ENCODE measurements around the gene XCR1. TPM values are rescaled to one million over a fixed set of nuclear protein-coding genes. Genes with fewer than 3 reads are reported as not detected.
A peak's percentile ranks its signal among the peaks of the same experiment; 100 is the strongest.

Gene XCR1
- total and polyA plus RNA-seq, 2 donors, result 4.2 to 5.7 TPM

- no peak for DNase-seq (ENCODE audit: low read depth in 6 of 9, low spot score in 9 of 9)
- H3K27ac ChIP-seq (ENCODE audit: low read depth in 1 of 2, low read length in 1 of 2), result no peak overlapping the region
- WGBS, result 96% methylated on average over 13 of the region's 13 CpGs
Observed at GRCh38 chr3:45985532-45986302, 41.6 kb downstream of the XCR1 start.

GRCh38 chr3:45984331-45985312 is 42.7 kb downstream of the XCR1 start:
- WGBS, result 96% methylated on average over 8 of the region's 8 CpGs
- no peaks in the 10 kb centered on the region for H3K27me3 ChIP-seq (ENCODE audit: control insufficient read depth in 2 of 2, insufficient read depth in 1 of 2, low read length in 1 of 2)
- no peaks in the 10 kb centered on the region for H3K9me3 ChIP-seq (ENCODE audit: control insufficient read depth in 2 of 2, insufficient read depth in 1 of 2, low read length in 1 of 2)
- no peak overlapping the region for H3K27ac ChIP-seq (ENCODE audit: low read depth in 1 of 2, low read length in 1 of 2)
- DNase-seq (ENCODE audit: low read depth in 6 of 9, low spot score in 9 of 9), result no peak
- H3K36me3 ChIP-seq (ENCODE audit: control insufficient read depth in 2 of 2, insufficient read depth in 2 of 2, low read length in 1 of 2), result peaks cover 51 to 74% of the 10 kb centered on the region in 2 donors
- H3K4me1 ChIP-seq (ENCODE audit: control insufficient read depth in 2 of 2, insufficient read depth in 2 of 2, low read length in 2 of 2), result peaks cover 15 to 88% of the 10 kb centered on the region in 2 donors
- H3K4me3 ChIP-seq (ENCODE audit: low read length in 2 of 2), result no peak overlapping the region

More at GRCh38 chr3:45985532-45986302, 41.6 kb downstream of the XCR1 start:
- H3K4me1 ChIP-seq (ENCODE audit: control insufficient read depth in 2 of 2, insufficient read depth in 2 of 2, low read length in 2 of 2), result peaks cover 14 to 86% of the 10 kb centered on the region in 2 donors
- peaks cover 52 to 70% of the 10 kb centered on the region in 2 donors for H3K36me3 ChIP-seq (ENCODE audit: control insufficient read depth in 2 of 2, insufficient read depth in 2 of 2, low read length in 1 of 2)
- no peak overlapping the region for H3K4me3 ChIP-seq (ENCODE audit: low read length in 2 of 2)
- no peaks in the 10 kb centered on the region for H3K9me3 ChIP-seq (ENCODE audit: control insufficient read depth in 2 of 2, insufficient read depth in 1 of 2, low read length in 1 of 2)
- no peaks in the 10 kb centered on the region for H3K27me3 ChIP-seq (ENCODE audit: control insufficient read depth in 2 of 2, insufficient read depth in 1 of 2, low read length in 1 of 2)

GRCh38 chr3:45983770-45984169 is 43.5 kb downstream of the XCR1 start:
- DNase-seq (ENCODE audit: low read depth in 6 of 9, low spot score in 9 of 9), result no peak
- Histone ChIP-seq H3K4me1 (ENCODE audit: control insufficient read depth in 2 of 2, insufficient read depth in 2 of 2, low read length in 2 of 2) (peaks cover 23 to 87% of the 10 kb centered on the region in 2 donors), H3K27me3 (ENCODE audit: control insufficient read depth in 2 of 2, insufficient read depth in 1 of 2, low read length in 1 of 2) (no peaks in the 10 kb centered on the region), H3K27ac (ENCODE audit: low read depth in 1 of 2, low read length in 1 of 2) (no peak overlapping the region), H3K4me3 (ENCODE audit: low read length in 2 of 2) (no peak overlapping the region), H3K36me3 (ENCODE audit: control insufficient read depth in 2 of 2, insufficient read depth in 2 of 2, low read length in 1 of 2) (peaks cover 49 to 73% of the 10 kb centered on the region in 2 donors), H3K9me3 (ENCODE audit: control insufficient read depth in 2 of 2, insufficient read depth in 1 of 2, low read length in 1 of 2) (no peaks in the 10 kb centered on the region)
- WGBS, result 97% methylated on average over 3 of the region's 3 CpGs

- Histone ChIP-seq H3K27ac (ENCODE audit: low read depth in 1 of 2, low read length in 1 of 2) (peak overlapping the region in 1 of 2 donors; percentile 39), H3K9me3 (ENCODE audit: control insufficient read depth in 2 of 2, insufficient read depth in 1 of 2, low read length in 1 of 2) (no peaks in the 10 kb centered on the region), H3K36me3 (ENCODE audit: control insufficient read depth in 2 of 2, insufficient read depth in 2 of 2, low read length in 1 of 2) (peaks cover 45 to 71% of the 10 kb centered on the region in 2 donors), H3K4me1 (ENCODE audit: control insufficient read depth in 2 of 2, insufficient read depth in 2 of 2, low read length in 2 of 2) (peaks cover 40 to 88% of the 10 kb centered on the region in 2 donors), H3K4me3 (ENCODE audit: low read length in 2 of 2) (no peak overlapping the region), H3K27me3 (ENCODE audit: control insufficient read depth in 2 of 2, insufficient read depth in 1 of 2, low read length in 1 of 2) (no peaks in the 10 kb centered on the region)
- 91% methylated on average over 2 of the region's 2 CpGs for WGBS
- DNase-seq (ENCODE audit: low read depth in 6 of 9, low spot score in 9 of 9), result no peak
Observed at GRCh38 chr3:45981346-45982074, 45.8 kb downstream of the XCR1 start.

- H3K36me3 ChIP-seq (ENCODE audit: control insufficient read depth in 2 of 2, insufficient read depth in 2 of 2, low read length in 1 of 2), result peaks cover 43 to 75% of the 10 kb centered on the region in 2 donors
- WGBS, result 97% methylated on average over 2 of the region's 2 CpGs
- peaks cover 47 to 89% of the 10 kb centered on the region in 2 donors for H3K4me1 ChIP-seq (ENCODE audit: control insufficient read depth in 2 of 2, insufficient read depth in 2 of 2, low read length in 2 of 2)
- no peak overlapping the region for H3K4me3 ChIP-seq (ENCODE audit: low read length in 2 of 2)
- no peaks in the 10 kb centered on the region for H3K9me3 ChIP-seq (ENCODE audit: control insufficient read depth in 2 of 2, insufficient read depth in 1 of 2, low read length in 1 of 2)
- no peak overlapping the region for H3K27ac ChIP-seq (ENCODE audit: low read depth in 1 of 2, low read length in 1 of 2)
- H3K27me3 ChIP-seq (ENCODE audit: control insufficient read depth in 2 of 2, insufficient read depth in 1 of 2, low read length in 1 of 2), result no peaks in the 10 kb centered on the region
- DNase-seq (ENCODE audit: low read depth in 6 of 9, low spot score in 9 of 9), result no peak
Observed at GRCh38 chr3:45980819-45981218, 46.5 kb downstream of the XCR1 start.

- Histone ChIP-seq H3K36me3 (ENCODE audit: control insufficient read depth in 2 of 2, insufficient read depth in 2 of 2, low read length in 1 of 2) (peaks cover 43 to 75% of the 10 kb centered on the region in 2 donors), H3K4me1 (ENCODE audit: control insufficient read depth in 2 of 2, insufficient read depth in 2 of 2, low read length in 2 of 2) (peaks cover 52 to 89% of the 10 kb centered on the region in 2 donors), H3K4me3 (ENCODE audit: low read length in 2 of 2) (no peak overlapping the region), H3K27me3 (ENCODE audit: control insufficient read depth in 2 of 2, insufficient read depth in 1 of 2, low read length in 1 of 2) (no peaks in the 10 kb centered on the region), H3K9me3 (ENCODE audit: control insufficient read depth in 2 of 2, insufficient read depth in 1 of 2, low read length in 1 of 2) (no peaks in the 10 kb centered on the region), H3K27ac (ENCODE audit: low read depth in 1 of 2, low read length in 1 of 2) (no peak overlapping the region)
- DNase-seq (ENCODE audit: low read depth in 6 of 9, low spot score in 9 of 9), result no peak
- 91% methylated on average over 7 of the region's 7 CpGs for WGBS
Observed at GRCh38 chr3:45980229-45980813, 47.0 kb downstream of the XCR1 start.

- peak in 1 of 9 donors; percentile 61 for DNase-seq (ENCODE audit: low read depth in 6 of 9, low spot score in 9 of 9)
- peaks cover 43 to 78% of the 10 kb centered on the region in 2 donors for H3K36me3 ChIP-seq (ENCODE audit: control insufficient read depth in 2 of 2, insufficient read depth in 2 of 2, low read length in 1 of 2)
- no peaks in the 10 kb centered on the region for H3K27me3 ChIP-seq (ENCODE audit: control insufficient read depth in 2 of 2, insufficient read depth in 1 of 2, low read length in 1 of 2)
- H3K27ac ChIP-seq (ENCODE audit: low read depth in 1 of 2, low read length in 1 of 2), result peak overlapping the region; percentile 78 to 89
- H3K4me1 ChIP-seq (ENCODE audit: control insufficient read depth in 2 of 2, insufficient read depth in 2 of 2, low read length in 2 of 2), result peaks cover 61 to 92% of the 10 kb centered on the region in 2 donors
- no peaks in the 10 kb centered on the region for H3K9me3 ChIP-seq (ENCODE audit: control insufficient read depth in 2 of 2, insufficient read depth in 1 of 2, low read length in 1 of 2)
- WGBS, result 74% methylated on average over 4 of the region's 4 CpGs
- H3K4me3 ChIP-seq (ENCODE audit: low read length in 2 of 2), result no peak overlapping the region
Observed at GRCh38 chr3:45979378-45979777, 47.9 kb downstream of the XCR1 start.

- 35% methylated on average over 5 of the region's 5 CpGs for WGBS
- Histone ChIP-seq H3K4me3 (ENCODE audit: low read length in 2 of 2) (no peak overlapping the region), H3K9me3 (ENCODE audit: control insufficient read depth in 2 of 2, insufficient read depth in 1 of 2, low read length in 1 of 2) (no peaks in the 10 kb centered on the region), H3K27me3 (ENCODE audit: control insufficient read depth in 2 of 2, insufficient read depth in 1 of 2, low read length in 1 of 2) (no peaks in the 10 kb centered on the region), H3K27ac (ENCODE audit: low read depth in 1 of 2, low read length in 1 of 2) (peak overlapping the region; percentile 48 to 89), H3K36me3 (ENCODE audit: control insufficient read depth in 2 of 2, insufficient read depth in 2 of 2, low read length in 1 of 2) (peaks cover 36 to 74% of the 10 kb centered on the region in 2 donors), H3K4me1 (ENCODE audit: control insufficient read depth in 2 of 2, insufficient read depth in 2 of 2, low read length in 2 of 2) (peaks cover 71 to 93% of the 10 kb centered on the region in 2 donors)
- DNase-seq (ENCODE audit: low read depth in 6 of 9, low spot score in 9 of 9), result peak in 8 of 9 donors; percentile 71 to 95 (median 84)
Observed at GRCh38 chr3:45978006-45978761, 49.1 kb downstream of the XCR1 start.
